ENCODE measurements around the gene GRID2.

GRID2 gene

DNA sequence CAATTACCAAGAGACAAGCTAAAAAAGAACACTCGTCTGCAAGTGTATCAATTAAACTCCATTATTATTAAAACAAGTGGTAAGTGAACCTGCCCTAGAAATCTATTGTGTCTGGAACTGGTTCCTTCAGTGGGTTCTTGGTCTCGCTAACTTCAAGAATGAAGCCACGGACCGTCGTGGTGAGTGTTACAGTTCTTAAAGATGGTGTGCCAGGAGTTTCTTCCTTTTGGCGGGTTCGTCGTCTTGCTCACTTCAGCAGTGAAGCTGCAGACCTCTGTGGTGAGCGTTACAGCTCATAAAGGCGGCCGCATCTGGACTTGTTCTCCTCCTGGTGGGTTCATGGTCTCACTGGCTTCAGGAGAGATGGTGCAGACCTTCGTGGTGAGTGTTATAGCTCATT lies 231.8 kb downstream of the GRID2 start:
- DNase-seq = no peak

DNA sequence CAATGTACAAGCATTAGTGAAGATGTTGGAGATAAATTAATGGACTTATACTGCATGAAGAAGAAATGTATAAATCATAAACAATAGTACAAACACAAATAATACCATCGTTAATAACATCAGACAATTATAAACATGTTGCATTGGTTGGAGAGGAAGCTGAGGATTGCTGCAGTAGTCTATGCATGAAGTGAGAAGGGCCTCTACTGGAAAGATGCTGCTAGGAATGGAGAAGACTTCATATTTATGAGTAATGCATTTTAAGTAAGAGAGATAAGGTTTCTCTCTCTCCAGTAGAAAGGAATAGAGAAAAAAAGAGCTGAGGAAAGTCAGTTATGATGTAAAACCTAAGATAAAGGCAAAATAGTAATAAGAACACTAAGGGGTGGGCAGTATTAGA lies 247.8 kb downstream of the GRID2 start:
- no peak for DNase-seq

DNA sequence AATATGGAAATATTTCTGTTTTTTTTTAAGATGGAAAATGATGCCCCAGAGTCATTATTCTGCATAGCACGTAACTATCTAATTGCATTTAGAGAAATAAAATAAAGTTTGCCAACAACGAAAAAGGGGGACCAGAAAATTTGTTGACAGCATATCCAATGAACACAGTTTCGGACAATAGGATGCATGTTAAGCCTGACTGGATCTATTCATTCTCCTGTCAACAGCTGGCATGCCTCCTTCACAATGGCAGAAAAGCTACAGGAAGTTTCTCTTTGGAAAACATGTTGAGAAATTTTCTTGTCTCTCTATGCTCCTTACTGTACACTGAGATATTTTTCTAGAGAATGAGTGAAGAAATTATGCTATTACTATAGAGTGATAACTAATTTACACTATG lies 262.5 kb downstream of the GRID2 start:
- no peak for DNase-seq

DNA sequence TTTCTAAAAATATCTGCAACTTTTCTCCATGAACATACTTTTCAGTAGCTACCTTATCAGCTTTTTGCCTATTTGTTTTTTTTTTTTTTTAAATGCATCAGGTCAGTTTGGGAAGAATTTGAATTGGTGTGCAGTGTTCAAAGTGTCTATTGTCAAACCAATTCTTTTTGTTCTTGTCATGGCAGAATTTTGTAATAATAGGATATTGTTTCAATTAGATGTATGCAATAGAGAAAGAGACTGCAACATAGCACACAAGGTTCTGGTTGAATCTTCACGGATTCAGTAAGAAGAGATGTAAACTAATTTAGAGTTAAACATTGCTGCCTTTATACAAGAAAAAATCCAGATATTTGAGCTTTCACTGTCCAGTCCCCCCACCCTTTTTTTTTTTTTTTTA lies 277.1 kb downstream of the GRID2 start:
- no peak for DNase-seq

DNA sequence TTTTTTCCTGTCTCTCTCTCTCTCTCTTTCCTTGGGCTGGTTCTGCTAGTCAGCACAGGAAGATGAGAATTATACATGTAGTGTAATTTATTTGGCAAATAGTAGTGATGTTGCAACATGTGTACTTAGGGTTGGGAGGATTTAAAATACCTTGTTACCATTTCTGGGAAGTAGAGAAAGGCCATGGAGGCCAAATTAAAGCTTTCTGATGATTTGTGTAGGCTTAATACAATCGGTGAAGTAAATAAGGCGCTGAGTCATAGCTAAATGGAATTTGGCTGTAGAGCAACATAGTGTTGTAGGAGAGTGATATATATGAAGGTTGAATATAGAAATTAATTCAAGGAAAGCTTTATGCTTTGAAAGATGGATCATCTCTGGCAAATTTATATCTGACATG lies 295.3 kb downstream of the GRID2 start:
- no peak for DNase-seq

DNA sequence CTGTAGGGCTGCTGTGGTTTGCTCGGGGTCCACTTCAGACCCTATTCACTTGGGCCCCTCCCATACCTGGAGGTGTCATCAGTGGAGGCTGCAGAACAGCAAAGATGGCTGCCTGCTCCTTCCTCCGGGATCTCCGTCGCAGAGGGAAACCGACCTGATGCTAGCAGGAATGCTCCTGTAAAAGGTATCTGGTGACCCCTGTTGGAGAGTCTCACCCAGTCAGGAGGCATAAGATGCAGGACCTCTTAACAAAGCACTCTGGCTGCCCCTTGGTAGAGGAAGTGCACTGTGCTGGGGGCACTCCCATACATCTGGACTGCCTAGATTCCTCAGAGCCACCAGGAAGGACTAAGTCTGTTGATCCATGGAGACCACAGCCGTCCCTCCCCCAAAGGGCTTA lies 296.9 kb downstream of the GRID2 start:
- no peak for DNase-seq

DNA sequence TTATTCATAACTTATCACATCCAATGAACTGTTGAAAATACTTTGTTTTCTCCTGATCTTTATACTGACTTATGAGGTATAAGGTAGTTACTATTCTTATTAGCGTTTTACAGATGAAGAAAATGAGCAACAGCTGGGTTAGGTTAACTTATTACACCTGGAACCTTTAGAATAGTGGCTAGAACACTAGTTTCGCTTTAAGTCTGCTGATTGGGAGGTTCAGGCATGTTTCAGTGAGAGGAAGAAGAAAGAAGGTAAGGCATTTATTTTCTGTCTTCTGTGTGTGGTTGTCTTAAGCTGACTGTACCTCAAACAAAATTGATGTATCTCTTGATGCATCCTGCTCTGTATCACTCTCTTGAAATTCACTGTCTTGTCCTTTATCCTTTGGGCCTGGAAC lies 302.5 kb downstream of the GRID2 start:
- DNase-seq = no peak

DNA sequence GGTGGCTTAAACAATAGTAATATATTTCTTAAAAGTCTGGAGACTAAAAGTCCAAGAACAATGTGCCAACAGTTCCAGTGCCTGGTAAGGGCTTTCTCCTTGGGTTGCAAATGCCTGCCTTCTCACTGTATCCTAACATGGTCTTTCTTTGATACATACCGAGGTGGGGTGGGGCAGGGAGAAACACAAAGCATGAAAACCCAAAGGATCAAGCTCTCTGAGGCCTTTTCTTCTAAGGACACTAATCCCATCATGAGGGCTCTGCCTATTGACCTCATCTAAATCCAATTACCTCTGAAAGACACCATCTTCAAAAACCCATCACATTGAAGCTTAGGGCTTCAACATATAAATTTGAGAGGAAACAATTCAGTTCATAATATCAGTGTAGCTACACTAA lies 311.3 kb downstream of the GRID2 start:
- DNase-seq = no peak

DNA sequence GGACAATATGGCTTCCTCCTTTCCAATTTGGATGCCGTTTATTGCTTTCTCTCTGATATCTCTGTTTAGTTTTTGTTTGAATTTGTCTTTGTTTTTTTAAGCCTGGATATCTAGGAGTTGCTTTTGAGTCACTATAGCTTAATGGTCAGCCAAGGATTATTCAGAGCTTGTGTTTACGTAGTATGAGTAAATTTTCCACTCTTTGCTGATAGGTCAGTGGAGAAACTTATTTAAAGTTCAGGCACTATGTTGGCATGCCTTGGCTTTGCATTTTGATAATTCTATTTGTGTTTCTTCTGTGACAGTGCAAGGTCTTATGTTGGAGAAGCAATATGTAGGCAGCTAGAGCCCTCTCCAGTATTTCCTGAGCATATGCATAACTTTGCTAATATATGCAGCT lies 315.2 kb downstream of the GRID2 start:
- no peak for DNase-seq

DNA sequence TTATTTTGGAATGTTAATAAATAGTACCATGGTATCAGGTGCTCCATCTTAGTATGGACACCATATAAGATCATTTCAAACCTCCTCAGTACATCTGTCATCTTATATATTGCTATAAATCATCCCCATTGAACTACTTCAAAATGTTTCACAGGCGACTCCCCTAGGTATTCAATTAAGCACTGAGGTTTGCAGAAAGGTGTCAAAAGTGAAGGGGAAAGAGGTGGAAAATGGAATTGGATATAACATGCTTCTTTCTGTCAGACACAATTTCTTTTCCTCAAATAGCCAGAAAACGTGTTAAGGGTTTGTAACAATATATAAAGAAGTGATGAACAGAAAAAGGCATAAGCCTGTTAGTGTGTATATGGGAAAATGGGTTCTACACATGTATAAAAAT lies 325.5 kb downstream of the GRID2 start:
- DNase-seq = no peak

DNA sequence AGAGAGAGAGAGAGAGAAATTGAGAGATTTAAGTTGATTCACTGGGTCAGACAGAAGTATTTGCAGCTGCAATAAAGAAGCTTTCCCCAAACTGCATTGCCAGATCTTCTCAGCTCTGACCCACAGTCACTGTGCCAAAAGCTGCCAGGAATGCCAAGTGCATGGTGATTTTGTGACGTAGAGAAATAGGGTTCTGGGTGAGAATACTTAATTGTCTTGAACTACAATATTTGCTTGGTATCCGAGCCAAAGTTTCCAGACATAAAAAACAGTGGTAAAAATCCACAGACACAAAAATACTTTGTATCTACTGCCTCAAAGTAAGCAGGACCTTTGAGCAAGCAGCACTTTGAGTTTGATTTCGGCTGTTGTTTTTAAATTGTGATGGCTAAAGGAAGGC lies 331.1 kb downstream of the GRID2 start:
- DNase-seq = no peak

DNA sequence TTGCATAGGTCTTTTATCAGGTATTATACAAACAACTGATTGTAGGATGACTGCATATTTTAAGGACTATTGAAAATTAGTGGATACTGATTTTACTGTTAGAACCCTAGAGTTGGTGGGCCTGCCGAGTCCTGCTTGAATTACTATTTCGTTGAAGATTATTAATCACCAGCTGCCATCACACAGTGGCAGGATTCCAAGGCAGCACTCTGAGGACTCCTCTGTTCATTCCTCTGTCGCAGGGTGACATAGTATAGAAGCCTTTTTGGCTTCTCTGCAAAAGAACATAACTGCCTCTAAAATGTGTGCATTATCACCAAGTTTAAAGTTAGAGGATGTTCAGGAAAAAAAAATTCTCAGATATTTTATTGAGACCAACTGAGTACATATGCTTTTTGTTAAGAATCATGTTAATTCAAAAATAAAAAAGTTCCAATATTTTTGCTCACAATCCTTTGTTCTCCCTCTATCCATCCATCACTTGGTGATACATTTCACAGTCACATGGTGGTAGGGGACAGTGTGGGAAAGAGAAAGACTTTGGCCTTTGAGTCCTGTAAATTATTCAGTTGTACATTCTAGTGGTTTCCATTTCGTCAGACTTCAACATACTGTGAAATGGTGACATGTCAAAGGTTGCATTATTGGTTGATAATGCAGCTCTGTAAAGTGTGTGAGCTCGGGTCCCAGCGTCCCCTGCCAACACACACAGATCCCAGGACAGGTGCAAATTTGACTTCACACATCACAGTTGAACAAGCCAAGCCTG lies 332.5 kb downstream of the GRID2 start:
- no peak for DNase-seq

DNA sequence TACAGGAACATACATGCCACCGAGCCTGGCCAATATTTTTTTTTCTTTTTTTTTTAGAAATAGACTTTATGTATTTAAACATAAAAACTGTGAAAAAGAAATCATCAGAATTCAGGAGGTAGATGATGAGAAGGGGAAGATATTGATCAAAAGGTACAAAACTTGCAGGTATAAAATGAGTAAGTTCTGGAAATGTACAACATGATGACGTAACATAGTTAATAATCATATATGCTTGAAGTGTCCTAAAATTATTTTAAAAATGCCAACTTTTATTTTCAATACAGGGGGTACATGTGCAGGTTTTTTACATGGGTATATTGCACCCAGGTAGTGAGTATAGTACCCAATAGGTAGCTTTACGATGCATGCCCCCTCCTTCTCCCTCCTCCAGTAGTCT lies 337.6 kb downstream of the GRID2 start:
- no peak for DNase-seq

DNA sequence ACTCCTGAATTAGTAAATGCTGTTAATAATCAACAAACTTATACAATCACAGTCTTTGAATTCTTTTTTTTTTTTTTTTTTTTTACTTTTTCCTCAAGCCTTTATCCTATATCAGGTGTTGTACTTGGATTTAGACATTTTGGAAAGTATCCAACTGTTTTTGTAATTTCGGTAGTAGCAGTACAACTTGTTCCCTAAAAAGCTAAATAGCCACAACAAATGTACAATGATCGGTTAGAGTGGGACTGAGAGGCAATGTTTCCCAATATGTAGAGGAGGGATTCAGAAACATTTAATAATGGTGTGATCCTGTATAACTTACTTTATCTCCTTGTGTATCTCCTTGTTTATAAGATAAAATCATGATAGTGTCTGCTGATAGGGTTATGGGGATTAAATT lies 343.1 kb downstream of the GRID2 start:
- no peak for DNase-seq

DNA sequence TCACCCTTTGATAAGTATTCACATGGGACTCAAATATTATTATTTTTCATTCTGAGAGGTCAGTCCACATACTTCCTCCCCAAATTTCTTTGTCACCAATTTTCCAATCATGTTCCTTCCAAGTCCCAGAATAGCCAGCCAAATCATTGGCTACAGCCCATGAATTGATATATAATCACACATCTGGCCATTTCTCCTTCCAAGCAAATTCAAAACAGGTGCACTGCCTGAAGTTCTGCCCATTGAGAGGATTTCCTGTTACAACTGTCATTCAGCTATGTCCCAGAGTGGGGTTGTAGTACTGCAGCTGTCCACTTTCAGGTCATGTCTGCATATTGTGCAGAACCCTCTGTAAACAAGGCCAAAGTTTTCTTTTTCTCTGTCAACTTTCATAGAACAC lies 347.8 kb downstream of the GRID2 start:
- no peak for DNase-seq

DNA sequence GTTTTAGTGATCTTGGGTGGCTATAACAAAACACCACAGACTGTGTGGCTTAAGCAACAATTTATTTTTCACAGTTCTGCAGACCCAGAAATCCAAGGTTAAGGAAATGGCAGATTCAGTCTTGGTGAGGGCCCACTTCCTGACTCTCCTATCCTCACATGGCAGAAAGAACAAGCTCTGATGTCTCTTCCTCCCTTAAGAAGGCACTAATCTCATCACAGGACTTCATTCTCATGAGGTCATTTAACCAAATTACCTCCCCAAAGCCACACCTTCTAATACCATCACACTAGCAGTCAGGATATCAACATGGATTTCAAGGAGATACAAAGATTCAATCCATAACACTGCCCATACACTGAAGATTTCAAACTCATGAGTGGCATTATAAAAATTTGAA lies 350.3 kb downstream of the GRID2 start:
- no peak for DNase-seq

DNA sequence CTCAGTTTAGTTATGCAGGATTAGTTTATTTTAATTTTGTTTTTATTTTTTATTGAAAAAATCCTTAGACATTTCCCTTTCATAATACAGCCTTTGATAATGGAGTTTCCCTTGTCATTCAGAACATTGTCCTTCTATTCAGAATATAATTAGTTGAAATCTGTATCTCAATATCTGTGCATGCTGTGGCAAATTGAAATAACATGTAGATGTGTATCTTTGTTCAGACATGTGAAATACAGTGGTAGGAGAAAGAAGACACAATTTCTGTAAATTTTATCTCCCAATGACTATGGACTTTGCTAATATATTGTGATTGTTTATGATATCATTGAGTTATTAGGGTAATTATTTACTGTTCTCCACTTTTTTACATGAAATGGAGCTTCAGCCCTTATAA lies 353.9 kb downstream of the GRID2 start:
- no peak for DNase-seq

DNA sequence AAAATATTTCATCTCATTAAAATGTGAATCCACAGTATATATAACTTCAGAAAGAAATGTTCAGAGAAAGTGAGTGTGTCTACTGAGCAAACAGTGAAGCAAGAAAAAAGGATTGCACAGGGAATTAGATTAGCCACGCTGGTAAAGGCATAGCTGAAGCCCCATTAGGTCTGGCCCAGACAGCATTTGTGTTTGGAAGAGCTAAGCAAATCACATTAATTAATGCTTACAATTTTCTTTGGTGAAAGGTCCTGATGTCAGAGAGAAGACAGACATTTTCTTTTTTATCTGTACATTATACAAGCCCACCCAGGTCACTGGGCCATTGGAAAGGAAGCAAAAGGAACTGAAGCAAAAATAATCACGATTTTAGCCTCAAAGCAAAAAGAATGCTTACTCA lies 354.6 kb downstream of the GRID2 start:
- no peak for DNase-seq

DNA sequence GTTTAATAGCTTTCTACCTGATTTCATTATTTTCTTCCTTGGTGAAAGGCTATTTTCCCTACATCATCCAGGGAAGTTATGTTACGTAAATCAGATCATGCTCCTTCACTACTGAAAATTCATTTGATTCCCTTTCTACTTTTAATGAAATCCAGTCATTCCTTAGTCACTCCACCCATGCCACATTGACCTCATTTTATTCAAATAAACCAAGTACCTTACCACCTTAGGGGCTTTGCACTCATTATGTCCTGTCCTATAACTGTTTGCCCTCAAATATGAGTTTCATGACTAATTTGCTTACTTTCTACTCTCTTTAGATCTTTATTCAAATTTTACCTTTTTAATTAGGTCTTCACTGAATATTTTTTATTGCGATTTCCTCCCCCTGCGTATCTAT lies 374.0 kb downstream of the GRID2 start:
- DNase-seq = no peak

DNA sequence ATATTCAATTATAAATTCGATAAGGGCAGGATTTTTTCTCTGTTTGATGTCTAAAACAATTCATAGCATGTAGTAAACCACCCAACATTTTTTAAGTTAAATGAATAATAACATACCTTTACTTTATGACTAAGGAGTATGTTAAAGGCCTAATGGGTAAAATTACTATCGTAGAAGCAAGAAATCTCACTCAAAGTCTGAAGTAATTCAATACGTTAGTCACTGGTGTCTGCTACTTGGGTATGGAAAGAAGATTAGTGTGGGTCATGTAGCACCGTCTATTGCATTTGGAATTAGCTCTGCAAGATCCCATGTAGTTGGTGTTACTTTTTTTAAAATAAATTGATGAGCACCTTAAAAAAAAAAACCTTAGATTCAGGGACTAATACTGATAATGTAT lies 374.5 kb downstream of the GRID2 start:
- no peak for DNase-seq

DNA sequence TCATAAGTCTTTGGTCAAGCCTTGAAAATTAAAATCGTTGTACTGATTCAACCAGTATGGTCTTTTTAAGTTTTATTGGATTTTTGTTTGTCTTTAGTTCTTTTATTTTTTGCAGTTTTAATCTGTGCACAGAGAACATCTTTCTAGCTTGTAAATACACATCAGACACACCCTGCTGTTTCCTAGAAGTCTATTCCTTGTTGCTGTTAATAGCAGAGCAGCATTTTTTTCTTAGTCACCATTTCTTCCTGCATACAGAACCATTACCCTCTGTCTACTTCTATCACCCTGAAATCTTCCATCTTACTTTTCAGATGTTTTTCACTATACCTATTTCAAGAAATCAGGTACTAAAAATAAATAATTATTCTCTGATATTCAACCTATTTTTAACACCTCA lies 375.4 kb downstream of the GRID2 start:
- DNase-seq = no peak

DNA sequence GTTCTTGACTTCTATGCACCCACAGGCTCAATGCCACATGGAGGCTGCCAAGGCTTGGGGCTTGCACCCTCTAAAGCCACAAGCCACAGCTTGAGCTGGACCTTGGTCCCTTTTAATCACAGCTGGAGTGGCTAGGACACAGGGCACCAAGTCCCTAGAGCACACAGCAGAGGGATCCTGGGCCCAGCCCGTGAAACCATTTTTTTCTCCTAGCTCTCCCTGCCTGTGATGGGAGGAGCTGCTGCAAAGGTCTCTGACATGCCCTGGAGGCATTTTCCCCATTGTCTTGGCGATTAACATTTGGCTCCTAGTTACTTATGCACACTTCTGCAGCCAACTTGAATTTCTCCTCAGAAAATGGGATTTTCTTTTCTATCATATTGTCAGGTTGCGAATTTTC lies 410.9 kb downstream of the GRID2 start:
- DNase-seq = no peak

DNA sequence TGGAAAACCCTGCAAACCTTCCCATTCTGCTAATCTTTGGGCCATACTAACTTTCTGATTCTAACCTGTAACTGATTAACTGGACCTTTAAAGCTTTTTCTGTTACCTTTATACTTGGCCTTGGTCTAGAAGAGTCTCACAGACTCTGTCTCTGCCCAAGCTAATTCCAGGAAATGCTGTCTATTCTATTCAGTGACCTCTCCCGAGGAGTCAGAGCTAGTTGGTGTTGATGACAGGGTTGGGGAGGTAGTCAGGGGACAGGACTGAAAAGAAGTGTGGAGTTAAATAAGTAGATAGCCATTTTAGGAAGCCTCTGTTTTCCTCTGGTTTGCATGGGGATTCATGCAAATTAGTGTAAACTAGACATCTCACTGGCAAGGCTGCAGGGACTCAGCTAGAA lies 429.5 kb downstream of the GRID2 start:
- no peak for DNase-seq

DNA sequence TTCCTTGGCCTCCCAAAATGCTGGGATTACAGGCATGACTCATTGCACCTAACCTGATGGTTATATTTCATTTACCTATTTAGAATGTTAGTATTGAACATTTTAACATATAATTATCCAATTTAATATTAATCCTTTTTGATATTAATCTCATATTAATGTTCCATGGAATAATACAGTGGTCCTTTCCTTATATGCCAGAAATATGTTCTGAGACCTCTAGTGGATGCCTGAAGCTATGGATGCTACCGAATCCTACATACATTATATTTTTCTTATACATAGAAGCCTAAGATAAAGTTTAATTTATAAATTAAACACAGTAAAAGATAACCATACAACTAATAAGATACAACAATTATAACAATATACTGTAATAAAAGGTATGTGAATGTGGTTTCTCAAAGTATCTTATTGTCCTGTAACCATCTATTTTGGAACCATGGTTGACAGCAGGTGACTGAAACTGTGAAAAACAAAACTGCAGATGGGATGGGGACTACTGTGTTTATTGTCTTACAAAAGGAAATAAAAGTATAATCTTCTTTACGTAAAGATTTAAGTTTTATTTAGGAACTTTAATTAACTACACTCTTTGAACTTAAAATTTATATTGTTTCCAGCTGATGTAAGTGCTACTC lies 431.4 kb downstream of the GRID2 start:
- no peak for DNase-seq

DNA sequence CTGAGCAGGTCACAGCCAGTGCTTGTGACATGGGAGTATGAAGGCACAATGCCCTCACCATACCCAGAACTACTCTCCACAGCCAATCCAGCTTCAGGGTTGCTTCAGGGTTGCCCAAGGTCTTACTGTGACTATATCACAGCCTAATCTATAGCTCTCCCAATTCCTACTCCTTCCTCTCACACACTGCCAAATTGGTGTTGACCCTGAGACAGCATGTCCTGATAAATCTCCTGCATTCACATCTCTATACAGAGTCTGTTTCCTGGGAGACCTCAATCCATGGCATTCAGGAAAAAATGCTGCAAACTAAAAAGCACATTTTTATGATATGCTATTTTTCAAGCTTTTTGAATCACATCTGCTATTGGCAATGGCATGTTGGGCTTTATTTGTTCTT lies 456.7 kb downstream of the GRID2 start:
- no peak for DNase-seq
